Progenitor cell of endocrine pancreas (in vitro differentiated cells): Measurements from ENCODE around the gene GAB2. TPM values are rescaled to one million over a fixed set of nuclear protein-coding genes. Genes with fewer than 3 reads are reported as not detected.
A peak's percentile ranks its signal among the peaks of the same experiment; 100 is the strongest.

Source experiments
- DNase-seq: peaks from one replicate; pipeline ENCODE4 v3.0.0; 2021; ENCODE audit warnings: low spot score; ENCODE audit not compliant: unreplicated experiment
- H3K27ac Mint-ChIP-seq: 2 replicates; pipeline ENCODE4 v1.8.0; 2021; ENCODE audit warnings: mild to moderate bottlenecking, moderate library complexity, mixed read lengths
- H3K27me3 Mint-ChIP-seq: 2 replicates; pipeline ENCODE4 v1.8.0; 2021; ENCODE audit warnings: mixed read lengths
- H3K36me3 Mint-ChIP-seq: 2 replicates; pipeline ENCODE4 v1.8.0; 2022; ENCODE audit warnings: mixed read lengths; ENCODE audit not compliant: insufficient read depth
- H3K4me1 Mint-ChIP-seq: 2 replicates; pipeline ENCODE4 v1.8.0; 2021; ENCODE audit warnings: low read depth, mixed read lengths
- H3K4me3 Mint-ChIP-seq: 2 replicates; pipeline ENCODE4 v1.8.0; 2021; ENCODE audit warnings: low read depth, mild to moderate bottlenecking, moderate library complexity, mixed read lengths
- H3K9me3 Mint-ChIP-seq: 2 replicates; pipeline ENCODE4 v1.8.0; 2021; ENCODE audit warnings: low read depth, mixed read lengths
- CTCF ChIP-seq: fragments of 200-600 bp; sonication (generic); IDR thresholded peaks from one replicate; pipeline ENCODE4 v1.5.0; 2021; ENCODE audit warnings: antibody characterized with exemption, mild to moderate bottlenecking; ENCODE audit not compliant: unreplicated experiment
- total RNA-seq: library from RNA; stranded (reverse); gene quantifications from 2 replicates; pipeline ENCODE4 v1.2.1, GENCODE V29; 2021

Gene GAB2
- total RNA-seq, 1 donor from 2014 or later, result 37.6 TPM

GRCh38 chr11:78432956-78433355, 15.3 kb upstream of the GAB2 start:
- no peak overlapping the region for H3K4me3 Mint-ChIP-seq

DNA sequence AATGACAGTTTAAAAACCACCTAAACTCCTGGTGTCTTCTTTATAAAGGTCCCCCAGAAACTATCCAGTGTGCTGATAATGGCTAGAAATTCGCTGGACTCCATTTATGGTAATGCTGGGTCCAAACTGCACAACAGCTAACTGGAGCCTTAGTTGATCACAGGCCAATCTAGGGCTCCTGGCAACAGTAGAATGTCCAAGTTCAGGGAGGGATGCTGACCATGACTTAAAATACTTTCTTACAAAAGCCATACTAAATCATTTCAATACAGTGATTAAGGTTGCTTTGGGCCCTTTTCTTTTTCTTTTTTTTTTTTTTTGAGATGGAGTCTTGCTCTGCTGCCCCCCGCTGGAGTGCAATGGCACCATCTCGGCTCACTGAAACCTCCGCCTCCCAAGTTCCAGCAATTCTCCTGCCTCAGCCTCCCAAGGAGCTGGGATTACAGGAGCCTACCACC, 14.5 kb upstream of the GAB2 start:
- H3K27ac Mint-ChIP-seq, result no peak overlapping the region
- H3K4me3 Mint-ChIP-seq, result no peak overlapping the region
- no peaks in the 10 kb centered on the region for H3K27me3 Mint-ChIP-seq
- no peak for DNase-seq
- H3K36me3 Mint-ChIP-seq, result peaks cover 7% of the 10 kb centered on the region
- peaks cover 28% of the 10 kb centered on the region for H3K4me1 Mint-ChIP-seq
- peak; percentile 50 for TF ChIP-seq CTCF
- no peaks in the 10 kb centered on the region for H3K9me3 Mint-ChIP-seq

More at GRCh38 chr11:78432956-78433355, 15.3 kb upstream of the GAB2 start:
- no peak for TF ChIP-seq CTCF
- Mint-ChIP-seq H3K27me3 (no peaks in the 10 kb centered on the region), H3K4me1 (peaks cover 26% of the 10 kb centered on the region), H3K9me3 (no peaks in the 10 kb centered on the region), H3K27ac (no peak overlapping the region), H3K36me3 (peaks cover 10% of the 10 kb centered on the region)
- DNase-seq, result no peak

DNA sequence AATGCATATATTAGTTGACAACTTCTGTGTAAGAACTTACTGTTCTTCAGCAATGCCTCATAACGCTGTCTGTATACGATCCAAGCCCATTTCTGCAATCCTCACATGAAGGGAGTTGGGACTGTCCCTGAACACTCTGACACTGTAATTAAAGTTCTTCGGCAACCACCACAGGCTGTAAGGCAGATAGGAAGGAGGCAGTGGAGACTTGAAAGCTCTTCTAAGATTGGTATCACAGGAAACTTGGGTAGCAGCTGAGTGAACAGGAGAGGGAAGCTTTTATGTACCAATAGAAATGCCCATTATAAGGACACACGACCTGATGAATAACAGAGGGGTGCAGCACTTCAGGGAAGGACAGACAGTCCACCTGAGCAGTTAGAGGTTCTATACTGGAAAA, 12.0 kb upstream of the GAB2 start:
- H3K36me3 Mint-ChIP-seq, result peaks cover 2% of the 10 kb centered on the region
- peaks cover 28% of the 10 kb centered on the region for H3K4me1 Mint-ChIP-seq
- H3K9me3 Mint-ChIP-seq, result no peaks in the 10 kb centered on the region
- TF ChIP-seq CTCF, result no peak
- H3K27me3 Mint-ChIP-seq, result no peaks in the 10 kb centered on the region
- H3K27ac Mint-ChIP-seq, result peak overlapping the region; percentile 5
- H3K4me3 Mint-ChIP-seq, result no peak overlapping the region
- DNase-seq, result no peak

DNA sequence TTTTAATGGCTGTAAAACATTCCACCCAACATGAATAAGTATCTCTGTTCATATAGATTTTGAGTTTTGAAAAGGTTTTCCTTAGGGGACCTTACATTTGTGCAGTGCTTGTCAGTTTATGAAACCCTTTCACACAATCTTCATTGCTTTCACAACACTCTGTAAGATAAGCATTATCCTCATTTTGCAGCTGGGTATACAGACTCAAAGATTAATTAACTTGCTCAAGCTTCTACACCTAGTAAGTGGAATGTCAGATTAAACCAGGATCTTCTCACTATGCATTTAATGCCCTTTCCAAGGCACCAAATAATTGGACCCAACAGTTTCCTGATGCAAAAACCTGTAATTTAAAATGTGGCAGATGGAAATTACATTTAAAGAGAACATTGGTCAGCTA, 11.6 kb upstream of the GAB2 start:
- H3K4me3 Mint-ChIP-seq, result no peak overlapping the region
- DNase-seq, result no peak
- no peaks in the 10 kb centered on the region for H3K9me3 Mint-ChIP-seq
- peaks cover 2% of the 10 kb centered on the region for H3K36me3 Mint-ChIP-seq
- TF ChIP-seq CTCF, result no peak
- H3K27ac Mint-ChIP-seq, result no peak overlapping the region
- H3K4me1 Mint-ChIP-seq, result peaks cover 30% of the 10 kb centered on the region
- H3K27me3 Mint-ChIP-seq, result no peaks in the 10 kb centered on the region

DNA sequence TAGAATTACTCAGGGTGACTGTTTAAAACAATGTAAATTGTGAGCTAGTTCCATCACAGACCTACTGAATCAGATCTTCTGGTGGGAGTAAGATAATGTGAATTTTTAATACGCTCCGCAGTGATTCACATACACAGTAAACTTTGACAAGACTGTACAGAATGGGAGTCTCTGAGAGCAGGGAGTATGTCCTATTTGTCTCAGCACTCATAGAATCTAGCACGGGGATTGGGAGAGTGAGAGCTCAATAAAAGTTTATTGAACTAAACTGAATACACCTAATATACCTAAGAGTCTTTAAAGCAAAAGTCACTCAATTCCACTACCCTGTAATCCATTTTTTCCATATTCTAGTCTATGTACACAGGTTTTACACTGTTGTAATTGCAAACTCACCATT, 11.2 kb upstream of the GAB2 start:
- Mint-ChIP-seq H3K9me3 (no peaks in the 10 kb centered on the region), H3K36me3 (peaks cover 2% of the 10 kb centered on the region), H3K4me3 (no peak overlapping the region), H3K27me3 (no peaks in the 10 kb centered on the region), H3K4me1 (peaks cover 28% of the 10 kb centered on the region), H3K27ac (no peak overlapping the region)
- no peak for DNase-seq
- TF ChIP-seq CTCF, result no peak
